ENCODE results near the gene GRAMD2B.
"Not testable (repeated sequence)": the region's sequence is repeated elsewhere in the genome, so short reads cannot be mapped to it uniquely, and the experiment has no call there.

GRAMD2B gene

DNA sequence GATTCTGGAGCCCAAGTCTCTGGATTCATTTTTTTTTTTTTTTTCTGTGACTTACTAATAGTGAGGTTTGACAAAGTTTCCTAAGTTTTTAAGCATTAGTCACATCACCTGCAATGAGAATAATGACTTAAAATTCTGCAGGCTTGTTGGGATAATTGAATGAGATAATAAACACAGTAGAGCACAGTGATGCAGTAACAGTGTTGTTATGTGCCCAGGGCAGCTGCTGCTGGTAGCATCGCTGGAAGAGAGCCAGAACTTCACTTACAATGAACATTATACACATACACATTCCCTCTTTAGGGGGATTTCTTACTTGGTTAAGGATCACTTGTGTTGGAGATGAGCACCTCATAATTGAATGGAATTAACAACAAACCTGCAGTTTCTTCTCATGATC lies 92.9 kb downstream of the GRAMD2B start:
- H3K27ac ChIP-seq (ENCODE audit: low read length) = no peak overlapping the region

DNA sequence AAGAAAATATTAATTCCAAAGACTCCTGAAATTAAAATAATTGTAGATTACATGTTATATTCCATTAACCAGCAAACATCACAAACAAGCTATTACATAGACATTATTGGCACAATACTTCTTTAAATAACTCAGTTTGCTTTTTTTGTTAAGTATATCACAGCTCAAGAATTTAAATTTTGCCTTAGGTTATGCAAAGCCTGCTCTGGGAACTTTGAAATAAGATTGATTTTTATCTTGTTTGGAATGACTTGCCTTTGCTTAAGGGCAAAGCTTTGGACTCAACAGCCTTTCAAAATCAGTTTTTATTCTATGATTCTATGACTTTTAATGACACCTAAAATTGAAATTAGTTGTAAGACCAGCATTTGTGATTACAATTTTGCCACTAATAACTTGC lies 93.6 kb downstream of the GRAMD2B start:
- no peaks in the 10 kb centered on the region for H3K27me3 ChIP-seq (ENCODE audit: control insufficient read depth, insufficient read depth, low read length)
- H3K4me3 ChIP-seq (ENCODE audit: low read length) = no peak overlapping the region
- no peaks in the 10 kb centered on the region for H3K9me3 ChIP-seq (ENCODE audit: control insufficient read depth, low read depth, low read length)
- H3K9ac ChIP-seq (ENCODE audit: low read length) = no peak overlapping the region
- no peaks in the 10 kb centered on the region for H3K4me1 ChIP-seq (ENCODE audit: control insufficient read depth, low read depth, low read length)
- no peak overlapping the region for H3K27ac ChIP-seq (ENCODE audit: low read length)
- no peaks in the 10 kb centered on the region for H3K36me3 ChIP-seq (ENCODE audit: control insufficient read depth, low read depth, low read length)

More for the DNA sequence above, 92.9 kb downstream of the GRAMD2B start:
- no peak overlapping the region for H3K9ac ChIP-seq (ENCODE audit: low read length)
- no peaks in the 10 kb centered on the region for H3K4me1 ChIP-seq (ENCODE audit: control insufficient read depth, low read depth, low read length)
- H3K27me3 ChIP-seq (ENCODE audit: control insufficient read depth, insufficient read depth, low read length) = no peaks in the 10 kb centered on the region
- no peaks in the 10 kb centered on the region for H3K9me3 ChIP-seq (ENCODE audit: control insufficient read depth, low read depth, low read length)
- H3K36me3 ChIP-seq (ENCODE audit: control insufficient read depth, low read depth, low read length) = no peaks in the 10 kb centered on the region
- H3K4me3 ChIP-seq (ENCODE audit: low read length) = no peak overlapping the region

DNA sequence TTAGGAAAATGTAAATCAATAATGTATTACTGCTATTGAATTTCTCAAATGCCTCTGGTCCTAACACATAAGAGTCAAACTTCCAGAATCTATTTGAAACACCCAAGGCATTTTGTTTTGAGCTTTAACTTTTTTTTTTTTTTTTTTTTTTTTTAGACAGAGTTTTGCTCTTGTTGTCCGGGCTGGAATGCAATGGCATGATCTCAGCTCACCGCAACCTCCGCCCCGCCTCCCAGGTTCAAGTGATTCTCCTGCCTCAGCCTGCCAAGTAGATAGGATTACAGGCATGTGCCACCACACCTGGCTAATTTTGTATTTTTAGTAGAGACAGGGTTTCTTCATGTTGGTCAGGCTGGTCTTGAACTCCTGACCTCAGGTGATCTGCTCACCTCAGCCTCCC lies 96.0 kb downstream of the GRAMD2B start:
- not testable (repeated sequence) for H3K9ac ChIP-seq (ENCODE audit: low read length); H3K4me3 ChIP-seq (ENCODE audit: low read length); H3K4me1 ChIP-seq (ENCODE audit: control insufficient read depth, low read depth, low read length); H3K9me3 ChIP-seq (ENCODE audit: control insufficient read depth, low read depth, low read length); H3K27ac ChIP-seq (ENCODE audit: low read length); H3K27me3 ChIP-seq (ENCODE audit: control insufficient read depth, insufficient read depth, low read length); H3K36me3 ChIP-seq (ENCODE audit: control insufficient read depth, low read depth, low read length)

DNA sequence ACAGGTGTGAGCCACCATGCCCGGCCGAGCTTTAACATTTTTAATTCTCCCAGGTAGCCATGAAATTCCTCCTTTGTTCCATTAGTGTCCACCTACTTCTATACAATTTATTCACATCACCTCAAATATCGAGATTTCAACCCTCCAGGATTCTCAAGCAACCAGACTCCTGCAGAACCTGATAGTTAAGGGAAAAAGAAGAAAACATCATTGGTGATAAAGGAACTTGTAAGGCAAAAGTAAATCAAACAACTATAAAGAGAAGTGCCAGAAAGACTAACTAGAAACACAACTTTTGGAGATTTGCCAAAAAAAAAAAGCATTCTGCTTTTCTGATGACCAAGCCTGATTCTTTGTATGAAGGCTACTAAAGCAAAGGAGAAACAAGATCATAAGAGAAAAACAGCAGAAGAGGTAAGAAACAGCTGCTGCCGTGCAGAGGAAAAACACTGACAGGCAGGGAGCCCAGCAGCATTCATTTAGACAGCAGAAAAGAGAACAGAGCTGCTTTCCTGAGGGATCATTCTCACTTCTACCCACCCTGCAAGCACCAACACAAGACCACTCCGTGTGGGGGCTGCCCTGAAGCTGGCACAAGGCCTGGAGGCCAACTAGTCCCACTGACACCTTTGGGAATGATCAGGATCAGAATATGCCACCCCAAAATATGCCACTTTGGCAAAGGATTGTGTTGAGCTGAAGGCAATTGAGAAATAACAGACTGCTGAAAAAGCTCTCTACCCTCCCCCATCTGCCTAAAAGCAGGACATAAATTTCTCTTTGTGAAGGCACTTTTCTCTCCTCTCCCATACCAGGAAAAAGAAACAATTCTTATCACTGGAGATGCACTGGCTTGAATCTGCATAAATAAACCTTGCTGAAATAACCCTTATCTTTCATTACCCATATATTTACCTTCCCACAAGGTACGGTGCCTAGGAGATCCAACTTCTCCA lies 96.7 kb downstream of the GRAMD2B start:
- Histone ChIP-seq H3K9me3 (ENCODE audit: control insufficient read depth, low read depth, low read length) (no peaks in the 10 kb centered on the region), H3K9ac (ENCODE audit: low read length) (no peak overlapping the region), H3K36me3 (ENCODE audit: control insufficient read depth, low read depth, low read length) (no peaks in the 10 kb centered on the region), H3K27me3 (ENCODE audit: control insufficient read depth, insufficient read depth, low read length) (no peaks in the 10 kb centered on the region), H3K27ac (ENCODE audit: low read length) (no peak overlapping the region), H3K4me3 (ENCODE audit: low read length) (no peak overlapping the region), H3K4me1 (ENCODE audit: control insufficient read depth, low read depth, low read length) (no peaks in the 10 kb centered on the region)

DNA sequence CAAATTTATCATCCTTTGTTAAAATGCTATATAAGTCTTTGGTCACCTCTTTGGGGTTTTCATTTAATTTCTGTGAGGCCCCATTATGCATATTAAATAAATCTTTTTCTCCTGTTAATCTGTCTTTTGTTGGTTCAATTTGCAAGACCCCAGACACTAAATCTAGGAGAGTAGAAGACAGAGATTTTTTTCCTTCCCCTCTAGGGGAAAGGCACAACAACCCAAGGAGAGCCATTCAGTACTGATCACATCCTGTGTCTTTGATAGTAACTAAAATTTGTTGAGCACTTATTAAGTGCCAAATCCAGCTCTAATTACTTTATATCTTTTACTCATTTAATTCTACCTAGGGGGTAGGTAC lies 97.4 kb downstream of the GRAMD2B start:
- H3K27ac ChIP-seq (ENCODE audit: low read length) = no peak overlapping the region
- H3K4me3 ChIP-seq (ENCODE audit: low read length) = no peak overlapping the region
- no peaks in the 10 kb centered on the region for H3K4me1 ChIP-seq (ENCODE audit: control insufficient read depth, low read depth, low read length)
- H3K9ac ChIP-seq (ENCODE audit: low read length) = no peak overlapping the region
- no peaks in the 10 kb centered on the region for H3K27me3 ChIP-seq (ENCODE audit: control insufficient read depth, insufficient read depth, low read length)
- H3K36me3 ChIP-seq (ENCODE audit: control insufficient read depth, low read depth, low read length) = no peaks in the 10 kb centered on the region
- H3K9me3 ChIP-seq (ENCODE audit: control insufficient read depth, low read depth, low read length) = no peaks in the 10 kb centered on the region

DNA sequence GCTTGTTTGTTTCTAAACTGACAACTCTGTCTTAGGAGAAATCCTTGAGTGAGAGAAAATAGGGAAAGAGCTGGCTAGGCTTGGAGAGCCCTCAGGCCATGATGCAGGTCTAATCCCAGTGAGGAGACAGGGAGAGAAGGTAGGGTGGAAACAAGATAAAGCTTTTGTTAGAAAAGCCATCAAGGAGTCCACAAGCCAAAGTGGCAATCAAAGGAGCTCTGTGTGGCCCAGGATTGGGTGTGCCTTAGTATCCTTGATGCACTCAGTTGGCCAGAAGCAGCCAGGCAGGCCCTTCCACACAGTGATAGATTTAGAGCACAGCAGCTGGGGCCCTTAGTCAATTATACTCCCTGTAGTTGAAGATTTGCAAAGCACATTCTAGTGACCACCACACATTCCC lies 97.9 kb downstream of the GRAMD2B start:
- H3K27me3 ChIP-seq (ENCODE audit: control insufficient read depth, insufficient read depth, low read length) = no peaks in the 10 kb centered on the region
- H3K9ac ChIP-seq (ENCODE audit: low read length) = no peak overlapping the region
- no peak overlapping the region for H3K4me3 ChIP-seq (ENCODE audit: low read length)
- no peak overlapping the region for H3K27ac ChIP-seq (ENCODE audit: low read length)
- H3K36me3 ChIP-seq (ENCODE audit: control insufficient read depth, low read depth, low read length) = no peaks in the 10 kb centered on the region
- H3K9me3 ChIP-seq (ENCODE audit: control insufficient read depth, low read depth, low read length) = no peaks in the 10 kb centered on the region
- no peaks in the 10 kb centered on the region for H3K4me1 ChIP-seq (ENCODE audit: control insufficient read depth, low read depth, low read length)

DNA sequence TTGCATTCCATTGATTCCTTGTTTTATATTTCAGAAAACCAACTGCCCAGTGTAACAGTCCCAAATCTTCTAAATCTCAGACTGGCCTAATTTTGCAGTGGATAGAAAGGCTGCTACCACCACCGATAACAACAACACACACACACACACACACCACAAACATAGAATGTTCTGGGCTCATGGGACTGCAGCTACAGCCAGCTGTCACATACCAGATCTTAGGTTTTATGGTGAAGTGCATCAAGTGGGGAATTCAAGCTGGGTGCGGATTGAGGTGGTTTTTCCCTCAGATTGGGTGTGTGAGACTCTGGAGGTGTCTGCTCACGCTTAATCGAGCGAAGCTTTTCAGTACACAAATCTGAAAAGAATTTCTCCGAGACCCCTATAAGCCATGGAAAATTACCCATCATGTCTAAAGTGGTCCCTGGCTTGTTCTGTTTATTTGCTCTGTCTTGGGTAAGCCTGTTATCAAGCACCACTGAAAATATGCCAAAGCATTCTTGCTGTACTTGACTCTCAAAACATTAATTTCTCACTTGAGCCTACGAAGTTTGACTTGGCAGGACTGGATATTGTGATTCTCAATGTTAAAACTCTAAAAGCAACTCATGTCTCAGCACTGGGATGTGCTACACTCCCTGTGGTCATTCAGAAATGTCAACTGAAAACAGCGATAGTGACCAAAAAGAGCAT lies 100.8 kb downstream of the GRAMD2B start:
- Histone ChIP-seq H3K27ac (ENCODE audit: low read length) (no peak overlapping the region), H3K4me3 (ENCODE audit: low read length) (no peak overlapping the region), H3K36me3 (ENCODE audit: control insufficient read depth, low read depth, low read length) (no peaks in the 10 kb centered on the region), H3K9me3 (ENCODE audit: control insufficient read depth, low read depth, low read length) (no peaks in the 10 kb centered on the region), H3K4me1 (ENCODE audit: control insufficient read depth, low read depth, low read length) (no peaks in the 10 kb centered on the region), H3K27me3 (ENCODE audit: control insufficient read depth, insufficient read depth, low read length) (no peaks in the 10 kb centered on the region), H3K9ac (ENCODE audit: low read length) (no peak overlapping the region)

DNA sequence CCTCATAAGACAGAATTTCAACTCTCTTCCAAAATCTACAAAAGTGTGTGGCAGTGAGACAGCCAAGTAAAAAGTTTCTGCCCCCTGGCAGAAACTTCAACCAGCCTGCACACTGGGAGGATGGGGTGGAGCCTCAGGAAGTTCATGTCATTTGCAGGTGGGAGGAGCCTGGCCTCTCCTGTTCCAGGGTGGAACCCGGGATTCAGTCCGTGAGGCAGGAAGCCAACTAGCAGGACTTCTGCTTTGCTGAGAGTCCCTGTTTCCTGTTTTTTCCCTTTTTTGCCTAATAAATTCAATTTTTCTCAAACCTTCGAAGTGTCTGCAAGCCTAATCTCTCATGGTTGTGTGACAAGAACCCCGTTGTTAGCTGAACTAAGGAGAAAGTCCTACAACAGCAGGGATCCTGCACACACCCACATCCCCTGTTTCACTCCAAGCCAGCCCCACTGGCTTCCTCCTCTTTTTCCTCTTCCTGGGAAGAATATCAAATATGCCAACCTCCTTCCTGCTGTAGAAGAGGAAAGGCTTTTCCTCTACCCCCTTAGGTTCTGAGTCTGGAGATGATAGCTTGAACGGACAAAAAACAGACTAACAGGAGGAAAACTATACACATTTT lies 102.5 kb downstream of the GRAMD2B start:
- no peak overlapping the region for H3K4me3 ChIP-seq (ENCODE audit: low read length)
- H3K27me3 ChIP-seq (ENCODE audit: control insufficient read depth, insufficient read depth, low read length) = no peaks in the 10 kb centered on the region
- no peak overlapping the region for H3K9ac ChIP-seq (ENCODE audit: low read length)
- H3K4me1 ChIP-seq (ENCODE audit: control insufficient read depth, low read depth, low read length) = no peaks in the 10 kb centered on the region
- H3K36me3 ChIP-seq (ENCODE audit: control insufficient read depth, low read depth, low read length) = no peaks in the 10 kb centered on the region
- H3K27ac ChIP-seq (ENCODE audit: low read length) = no peak overlapping the region
- no peaks in the 10 kb centered on the region for H3K9me3 ChIP-seq (ENCODE audit: control insufficient read depth, low read depth, low read length)

DNA sequence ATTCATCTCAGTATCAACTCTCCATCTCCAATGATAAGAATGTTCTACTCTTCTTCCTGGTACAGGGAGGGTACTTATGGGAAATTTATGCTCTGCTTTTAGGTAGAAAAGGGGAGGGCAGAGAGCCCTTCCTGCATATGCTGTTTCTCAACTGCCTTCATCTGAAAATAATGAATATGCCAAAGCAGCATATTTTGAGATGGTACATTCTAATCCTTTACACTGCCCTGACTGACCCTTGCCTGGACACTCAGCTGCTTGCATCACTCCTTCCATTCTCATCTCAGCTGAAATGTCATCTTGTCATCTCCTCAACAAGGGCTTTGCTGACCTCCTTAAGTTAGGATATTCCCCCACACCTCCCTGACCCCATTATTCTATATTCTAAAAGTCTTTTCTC lies 103.3 kb downstream of the GRAMD2B start:
- Histone ChIP-seq H3K9ac (ENCODE audit: low read length) (no peak overlapping the region), H3K9me3 (ENCODE audit: control insufficient read depth, low read depth, low read length) (no peaks in the 10 kb centered on the region), H3K27me3 (ENCODE audit: control insufficient read depth, insufficient read depth, low read length) (no peaks in the 10 kb centered on the region), H3K36me3 (ENCODE audit: control insufficient read depth, low read depth, low read length) (no peaks in the 10 kb centered on the region), H3K27ac (ENCODE audit: low read length) (no peak overlapping the region), H3K4me1 (ENCODE audit: control insufficient read depth, low read depth, low read length) (no peaks in the 10 kb centered on the region), H3K4me3 (ENCODE audit: low read length) (no peak overlapping the region)

DNA sequence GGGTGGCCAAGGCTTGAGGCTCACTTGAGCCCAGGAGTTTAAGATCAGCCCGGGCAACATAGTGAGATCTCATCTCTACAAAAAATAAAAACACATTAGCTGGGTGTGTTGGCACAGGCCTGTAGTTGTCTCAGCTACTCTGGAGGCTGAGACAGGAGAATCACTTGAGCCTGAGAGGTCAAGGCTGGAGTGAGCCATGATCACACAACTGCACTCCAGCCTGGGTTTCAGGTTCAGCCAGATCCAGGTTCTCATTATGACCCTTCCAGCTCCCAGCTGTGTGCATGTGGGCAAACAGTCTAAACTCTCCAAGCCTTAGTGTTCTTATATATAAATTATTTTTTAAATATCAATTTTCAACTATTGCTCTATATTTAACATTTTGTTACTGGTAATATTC lies 103.9 kb downstream of the GRAMD2B start:
- Histone ChIP-seq H3K27ac (ENCODE audit: low read length) (no peak overlapping the region), H3K9me3 (ENCODE audit: control insufficient read depth, low read depth, low read length) (no peaks in the 10 kb centered on the region), H3K27me3 (ENCODE audit: control insufficient read depth, insufficient read depth, low read length) (no peaks in the 10 kb centered on the region), H3K9ac (ENCODE audit: low read length) (no peak overlapping the region), H3K36me3 (ENCODE audit: control insufficient read depth, low read depth, low read length) (no peaks in the 10 kb centered on the region), H3K4me1 (ENCODE audit: control insufficient read depth, low read depth, low read length) (no peaks in the 10 kb centered on the region), H3K4me3 (ENCODE audit: low read length) (no peak overlapping the region)

DNA sequence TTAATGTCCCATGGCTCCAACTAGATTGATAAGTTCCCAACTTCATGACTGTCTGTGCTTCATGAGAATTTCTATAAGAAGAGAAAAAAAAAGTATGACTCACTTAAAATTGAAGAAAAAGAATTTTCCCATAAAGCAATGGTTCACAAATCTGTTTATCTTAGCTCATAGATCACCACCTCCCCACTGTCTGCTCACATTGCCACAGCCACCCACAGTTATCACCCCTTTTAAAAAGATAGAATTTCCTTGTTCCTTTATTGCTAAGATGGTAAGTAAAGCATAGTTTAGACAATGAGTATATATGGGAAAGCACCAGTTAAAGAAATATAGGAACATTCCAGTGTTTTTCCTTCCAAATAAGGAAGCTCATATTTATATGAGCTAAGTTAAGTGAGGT lies 104.7 kb downstream of the GRAMD2B start:
- Histone ChIP-seq H3K27me3 (ENCODE audit: control insufficient read depth, insufficient read depth, low read length) (no peaks in the 10 kb centered on the region), H3K4me1 (ENCODE audit: control insufficient read depth, low read depth, low read length) (no peaks in the 10 kb centered on the region), H3K9me3 (ENCODE audit: control insufficient read depth, low read depth, low read length) (no peaks in the 10 kb centered on the region), H3K9ac (ENCODE audit: low read length) (no peak overlapping the region), H3K27ac (ENCODE audit: low read length) (no peak overlapping the region), H3K36me3 (ENCODE audit: control insufficient read depth, low read depth, low read length) (no peaks in the 10 kb centered on the region), H3K4me3 (ENCODE audit: low read length) (no peak overlapping the region)

Data from iPS-18a (cell line).